Activated CD4-positive, alpha-beta T cell treated with anti-CD3 and anti-CD28 coated beads, Interleukin-2, amount 10 ng/mL, durations not matched to agents 7 days and 5 days (primary cell): Measurements from ENCODE around the gene C6orf58. TPM values are rescaled to one million over a fixed set of nuclear protein-coding genes. Genes with fewer than 3 reads are reported as not detected.

Experiments
- CTCF ChIA-PET: fragments of 350-600 bp; sonication (Branson Sonifier 250); formaldehyde crosslinking; loops from one replicate; lab custom pipeline; 2021; ENCODE audit warnings: antibody characterized with exemption; lab: Charles Lee
- POLR2A ChIA-PET: fragments of 350-600 bp; sonication (Branson Sonifier 250); formaldehyde crosslinking; loops from one replicate; lab custom pipeline; 2021; ENCODE audit warnings: antibody characterized with exemption; lab: Charles Lee
- DNase-seq: peaks from one replicate; pipeline ENCODE4 v3.0.0-alpha.2; 2020
- H3K27ac Mint-ChIP-seq: one replicate; pipeline ENCODE4 v1.8.0; 2021; ENCODE audit warnings: mild to moderate bottlenecking, moderate library complexity, mixed read lengths
- H3K27me3 Mint-ChIP-seq: one replicate; pipeline ENCODE4 v1.8.0; 2021; ENCODE audit warnings: mixed read lengths
- H3K36me3 Mint-ChIP-seq: one replicate; pipeline ENCODE4 v1.8.0; 2021; ENCODE audit warnings: low read depth, mixed read lengths
- H3K4me1 Mint-ChIP-seq: one replicate; pipeline ENCODE4 v1.8.0; 2021; ENCODE audit warnings: mixed read lengths
- H3K4me3 Mint-ChIP-seq: one replicate; pipeline ENCODE4 v1.8.0; 2021; ENCODE audit warnings: mild to moderate bottlenecking, moderate library complexity, mixed read lengths
- H3K9me3 Mint-ChIP-seq: one replicate; pipeline ENCODE4 v1.8.0; 2021; ENCODE audit warnings: mixed read lengths
- total RNA-seq, 2 experiments: library from RNA; stranded (reverse); gene quantifications; one replicate each; pipeline ENCODE4 v1.2.3, GENCODE V29; 2021

C6orf58 gene
- total RNA-seq, 2 experiments from 2014 or later, result not detected

DNA sequence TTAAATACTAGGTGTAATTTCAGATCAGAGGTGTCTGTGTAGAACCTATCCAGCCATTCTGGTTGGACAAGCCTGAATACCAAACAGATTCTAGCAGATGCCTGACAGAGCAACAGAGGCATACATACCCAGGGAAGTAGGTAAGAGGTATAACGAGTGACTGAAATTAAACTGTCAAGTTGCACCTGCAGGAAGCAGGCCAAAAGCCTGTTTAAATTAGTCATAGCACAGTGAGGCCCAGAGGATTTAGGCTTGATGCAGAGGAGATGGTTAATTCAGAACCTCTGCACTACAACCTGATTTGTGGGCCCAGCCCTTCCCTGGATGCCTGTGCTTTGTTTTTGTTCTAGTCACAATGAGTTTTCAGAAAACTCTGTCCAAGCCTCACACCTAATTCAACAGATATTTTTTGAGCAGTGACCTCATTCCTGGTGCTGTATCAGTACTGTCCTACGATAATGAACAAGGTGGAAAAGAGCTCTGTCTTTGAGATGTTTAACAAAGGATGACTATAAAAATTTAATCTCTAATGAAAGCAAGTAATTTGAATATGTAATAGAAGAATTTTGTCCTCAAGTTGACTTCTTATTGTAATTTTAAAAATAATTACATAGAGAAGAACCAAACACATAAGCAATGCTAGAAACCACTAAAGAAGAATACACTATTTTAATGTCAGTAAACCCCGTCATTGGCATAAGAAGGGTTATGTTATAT is 31.7 kb downstream of the C6orf58 start:
- H3K9me3 Mint-ChIP-seq, result no peaks in the 10 kb centered on the region
- CTCF ChIA-PET, result no interaction called here

DNA sequence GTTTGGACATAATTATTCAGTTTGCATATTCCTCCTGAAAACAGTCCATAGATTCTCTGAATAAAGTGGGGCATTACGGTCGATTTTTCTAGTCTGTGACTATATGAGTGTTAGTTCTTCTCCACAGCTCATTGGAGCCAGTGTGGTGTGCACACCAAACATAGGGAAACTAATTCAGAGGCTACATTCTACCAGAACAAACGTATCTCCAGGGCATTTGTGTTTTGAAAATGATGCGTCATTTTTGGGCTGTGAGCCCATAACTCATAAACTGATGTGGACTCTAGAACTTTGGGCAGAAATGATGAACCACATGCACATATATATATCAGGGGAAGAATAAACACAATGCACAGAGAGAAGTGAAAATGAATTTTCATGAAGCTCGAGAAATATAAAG is 41.8 kb downstream of the C6orf58 start:
- Mint-ChIP-seq H3K9me3 (no peaks in the 10 kb centered on the region), H3K4me1 (no peaks in the 10 kb centered on the region), H3K27ac (no peak overlapping the region), H3K36me3 (no peaks in the 10 kb centered on the region), H3K27me3 (peaks cover 5% of the 10 kb centered on the region), H3K4me3 (no peak overlapping the region)
- no peak for DNase-seq
- ChIA-PET POLR2A (no interaction called here), CTCF (no interaction called here)

More for the DNA sequence above, 31.7 kb downstream of the C6orf58 start:
- H3K36me3 Mint-ChIP-seq, result no peaks in the 10 kb centered on the region
- DNase-seq, result no peak
- H3K4me1 Mint-ChIP-seq, result no peaks in the 10 kb centered on the region
- no peak overlapping the region for H3K4me3 Mint-ChIP-seq
- H3K27ac Mint-ChIP-seq, result no peak overlapping the region
- POLR2A ChIA-PET, result no interaction called here
- no peaks in the 10 kb centered on the region for H3K27me3 Mint-ChIP-seq

DNA sequence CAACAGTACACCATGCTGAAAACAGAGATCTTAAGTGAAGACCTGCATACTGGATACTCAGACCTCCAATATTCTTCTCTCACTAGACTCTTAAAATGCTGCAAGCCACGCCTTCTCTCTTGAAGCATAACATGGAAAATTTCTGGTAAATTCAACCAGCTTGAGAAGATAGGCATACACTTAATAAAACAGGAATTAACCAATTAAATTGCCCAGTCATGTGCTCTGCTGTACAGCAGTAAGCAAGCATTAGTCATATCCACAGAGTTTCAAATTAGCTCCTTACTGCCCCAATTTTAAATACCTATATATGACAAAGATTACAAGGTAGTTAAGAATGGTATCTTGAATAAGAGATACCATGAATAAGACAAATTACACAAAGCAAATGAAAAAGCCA is 53.8 kb downstream of the C6orf58 start:
- ChIA-PET POLR2A (no interaction called here), CTCF (no interaction called here)
- Mint-ChIP-seq H3K4me1 (no peaks in the 10 kb centered on the region), H3K4me3 (no peak overlapping the region), H3K36me3 (no peaks in the 10 kb centered on the region), H3K27ac (no peak overlapping the region), H3K9me3 (no peaks in the 10 kb centered on the region), H3K27me3 (peaks cover 2% of the 10 kb centered on the region)
- DNase-seq, result no peak

DNA sequence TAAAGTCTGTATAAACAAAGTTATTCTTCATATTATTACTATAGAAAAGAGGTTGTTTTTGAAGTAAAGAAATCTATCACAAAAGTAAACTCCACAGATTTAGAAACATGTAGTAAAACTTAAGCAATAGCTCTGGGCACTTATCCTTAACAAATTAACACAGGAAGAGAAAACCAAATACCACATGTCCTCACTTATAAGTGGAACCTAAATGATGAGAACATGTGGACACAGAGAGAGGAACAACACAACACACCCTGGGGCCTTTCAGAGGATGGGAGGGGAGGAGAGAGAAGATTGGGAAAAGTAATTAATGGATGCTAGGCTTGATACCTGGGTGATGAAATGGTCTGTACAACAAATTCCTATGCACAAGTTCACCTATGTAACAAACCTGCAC is 57.2 kb downstream of the C6orf58 start:
- no peak for DNase-seq
- H3K4me3 Mint-ChIP-seq, result no peak overlapping the region
- H3K27me3 Mint-ChIP-seq, result peaks cover 2% of the 10 kb centered on the region
- no peaks in the 10 kb centered on the region for H3K4me1 Mint-ChIP-seq
- no peaks in the 10 kb centered on the region for H3K36me3 Mint-ChIP-seq
- H3K27ac Mint-ChIP-seq, result no peak overlapping the region
- ChIA-PET POLR2A (no interaction called here), CTCF (no interaction called here)
- H3K9me3 Mint-ChIP-seq, result no peaks in the 10 kb centered on the region

DNA sequence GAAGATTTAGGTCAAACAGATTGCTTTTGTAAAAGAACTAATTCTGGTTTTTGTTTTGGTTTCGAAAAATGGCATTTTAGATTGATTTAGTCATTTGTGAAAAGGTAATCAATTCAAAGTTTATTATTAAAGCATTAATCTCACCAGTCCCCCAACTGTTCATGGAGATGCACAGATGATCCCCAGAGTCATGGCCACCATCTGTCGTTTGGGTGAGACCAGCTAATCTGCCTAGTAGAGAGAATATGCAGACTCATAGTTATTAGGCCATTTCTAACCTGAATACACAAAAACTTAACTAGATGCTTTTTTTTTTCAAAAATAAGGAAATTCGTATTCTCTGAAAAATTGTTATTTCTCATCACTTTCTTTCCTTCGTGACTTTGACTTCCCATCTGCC is 58.1 kb downstream of the C6orf58 start:
- DNase-seq, result no peak
- Mint-ChIP-seq H3K27ac (no peak overlapping the region), H3K27me3 (peaks cover 2% of the 10 kb centered on the region), H3K36me3 (no peaks in the 10 kb centered on the region), H3K9me3 (no peaks in the 10 kb centered on the region), H3K4me1 (no peaks in the 10 kb centered on the region), H3K4me3 (no peak overlapping the region)
- ChIA-PET CTCF (no interaction called here), POLR2A (no interaction called here)

DNA sequence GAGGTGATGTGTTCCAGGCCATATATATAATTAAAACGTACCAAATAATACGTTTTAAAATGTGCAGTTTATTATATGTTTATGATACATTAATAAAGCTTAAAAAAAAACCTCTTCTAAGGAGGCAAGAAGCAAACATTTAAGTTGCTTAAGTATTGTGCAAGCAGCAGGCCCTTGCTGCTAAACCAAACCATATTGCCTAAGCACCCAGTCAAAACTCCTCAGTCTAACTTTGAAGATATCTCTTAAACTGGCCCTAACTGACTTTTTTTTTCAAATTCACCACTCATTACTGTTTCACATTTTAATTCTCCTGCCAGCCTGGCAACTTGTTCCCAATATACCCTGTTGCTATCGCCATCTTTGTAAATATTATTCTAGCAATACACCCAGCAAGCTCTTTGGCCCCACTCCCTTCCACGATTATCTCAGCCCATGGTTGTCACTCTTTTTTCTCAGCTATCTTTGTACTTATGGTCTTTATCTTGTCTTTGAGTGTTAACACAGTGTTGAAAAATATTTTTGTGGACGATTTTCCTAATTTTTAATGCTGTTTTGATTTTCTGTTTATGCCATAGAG is 60.9 kb downstream of the C6orf58 start:
- Mint-ChIP-seq H3K27me3 (peaks cover 2% of the 10 kb centered on the region), H3K27ac (no peak overlapping the region)

More for the DNA sequence above, 60.9 kb downstream of the C6orf58 start:
- H3K4me3 Mint-ChIP-seq, result no peak overlapping the region
- H3K4me1 Mint-ChIP-seq, result no peaks in the 10 kb centered on the region
- POLR2A ChIA-PET, result no interaction called here
- H3K9me3 Mint-ChIP-seq, result no peaks in the 10 kb centered on the region
- DNase-seq, result no peak
- no peaks in the 10 kb centered on the region for H3K36me3 Mint-ChIP-seq
- CTCF ChIA-PET, result no interaction called here

Other genes with a start within 250 kb of the C6orf58 start
- 10 to 100 TPM; 31.1 to 38.5 TPM for gene ECHDC1, start 233.6 kb upstream of the C6orf58 start, total RNA-seq
- gene KIAA0408, start 117.8 kb upstream of the C6orf58 start, total RNA-seq, result 1 to 10 TPM; 2.7 to 4.4 TPM